H9 (cell line): ENCODE data around the gene KCNA4. TPM values are rescaled to one million over a fixed set of nuclear protein-coding genes. Genes with fewer than 3 reads are reported as not detected.

Source experiments
- DNase-seq: peaks from one replicate; pipeline ENCODE4 v3.0.0-alpha.2; 2017
- H2AFZ ChIP-seq: one replicate; pipeline ENCODE4 v1.6.1; 2013; ENCODE audit warnings: mild to moderate bottlenecking, low read length, control low read depth, moderate library complexity
- H2AK5ac ChIP-seq: 2 replicates; pipeline ENCODE4 v1.6.1; 2013; ENCODE audit warnings: low read length, control low read depth, mixed read lengths; ENCODE audit not compliant: insufficient read length
- H2BK120ac ChIP-seq: one replicate; pipeline ENCODE4 v1.6.1; 2013; ENCODE audit warnings: low read depth, mild to moderate bottlenecking, low read length, control low read depth, inconsistent platforms; ENCODE audit not compliant: poor library complexity, severe bottlenecking
- H2BK12ac ChIP-seq: 2 replicates; pipeline ENCODE4 v1.6.1; 2013; ENCODE audit warnings: low read length, control low read depth, mixed read lengths, low read depth; ENCODE audit not compliant: insufficient read length
- H2BK15ac ChIP-seq: 2 replicates; pipeline ENCODE4 v1.6.1; 2013; ENCODE audit warnings: low read depth, low read length, control low read depth
- H2BK20ac ChIP-seq: one replicate; pipeline ENCODE4 v1.6.1; 2013; ENCODE audit warnings: low read depth, mild to moderate bottlenecking, low read length, control low read depth, inconsistent platforms; ENCODE audit not compliant: poor library complexity, severe bottlenecking
- H2BK5ac ChIP-seq: 2 replicates; pipeline ENCODE4 v1.6.1; 2013; ENCODE audit warnings: low read length, control low read depth, mixed read lengths; ENCODE audit not compliant: insufficient read length
- H3K14ac ChIP-seq: 2 replicates; pipeline ENCODE4 v1.6.1; 2013; ENCODE audit warnings: low read length, control low read depth; ENCODE audit not compliant: insufficient read depth
- H3K18ac ChIP-seq: 2 replicates; pipeline ENCODE4 v1.6.1; 2013; ENCODE audit warnings: low read depth, mild to moderate bottlenecking, mixed read lengths, low read length, control low read depth; ENCODE audit not compliant: insufficient read length
- H3K23ac ChIP-seq: 2 replicates; pipeline ENCODE4 v1.6.1; 2013; ENCODE audit warnings: low read length, control low read depth, mixed read lengths, low read depth; ENCODE audit not compliant: insufficient read length
- H3K23me2 ChIP-seq: 2 replicates; pipeline ENCODE4 v1.6.1; 2013; ENCODE audit warnings: low read depth, mild to moderate bottlenecking, mixed read lengths, low read length, control low read depth; ENCODE audit not compliant: insufficient read length, poor library complexity, severe bottlenecking
- H3K27ac ChIP-seq: 2 replicates; pipeline ENCODE4 v1.5.1; 2013; ENCODE audit warnings: low read length, control low read depth, mixed read lengths, low read depth; ENCODE audit not compliant: insufficient read length
- H3K27me3 ChIP-seq: 2 replicates; pipeline ENCODE4 v1.6.1; 2013; ENCODE audit warnings: low read length, control low read depth, inconsistent platforms; ENCODE audit not compliant: insufficient read depth
- H3K4ac ChIP-seq: 2 replicates; pipeline ENCODE4 v1.6.1; 2013; ENCODE audit warnings: low read depth, mild to moderate bottlenecking, control low read depth, inconsistent platforms, low read length, moderate library complexity
- H3K4me1 ChIP-seq: 2 replicates; pipeline ENCODE4 v1.6.1; 2013; ENCODE audit warnings: low read length, control low read depth, inconsistent platforms; ENCODE audit not compliant: insufficient read depth
- H3K4me2 ChIP-seq: 2 replicates; pipeline ENCODE4 v1.6.1; 2013; ENCODE audit warnings: low read length, control low read depth, mixed read lengths; ENCODE audit not compliant: insufficient read length, insufficient read depth
- H3K56ac ChIP-seq: 2 replicates; pipeline ENCODE4 v1.6.1; 2013; ENCODE audit warnings: low read depth, mild to moderate bottlenecking, mixed read lengths, low read length, control low read depth; ENCODE audit not compliant: insufficient read length
- H3K79me1 ChIP-seq: 2 replicates; pipeline ENCODE4 v1.6.1; 2013; ENCODE audit warnings: low read depth, mild to moderate bottlenecking, moderate library complexity, low read length, control low read depth, inconsistent platforms; ENCODE audit not compliant: insufficient read depth, poor library complexity, severe bottlenecking
- H3K79me2 ChIP-seq: 2 replicates; pipeline ENCODE4 v1.6.1; 2013; ENCODE audit warnings: low read length, control low read depth, inconsistent platforms; ENCODE audit not compliant: insufficient read depth
- H3K9ac ChIP-seq: 2 replicates; pipeline ENCODE4 v1.6.1; 2013; ENCODE audit warnings: low read length, control low read depth, mixed read lengths; ENCODE audit not compliant: insufficient read length; ENCODE audit errors: extremely low read depth
- H3K9me3 ChIP-seq: one replicate; pipeline ENCODE4 v1.6.1; 2013; ENCODE audit warnings: low read depth, low read length, inconsistent platforms; ENCODE audit not compliant: control insufficient read depth
- H3T11ph ChIP-seq: one replicate; pipeline ENCODE4 v1.6.1; 2013; ENCODE audit warnings: mild to moderate bottlenecking, low read length, control low read depth, inconsistent platforms
- H4K20me1 ChIP-seq: one replicate; pipeline ENCODE4 v1.6.1; 2013; ENCODE audit not compliant: control insufficient read depth, insufficient read length, insufficient read depth
- H4K5ac ChIP-seq: 2 replicates; pipeline ENCODE4 v1.6.1; 2013; ENCODE audit warnings: low read depth, mild to moderate bottlenecking, mixed read lengths, low read length, control low read depth; ENCODE audit not compliant: insufficient read length
- H4K8ac ChIP-seq: replicated peaks from 2 replicates; pipeline ENCODE4 v1.6.1; 2013; ENCODE audit warnings: low read length, control low read depth, mixed read lengths, low read depth; ENCODE audit not compliant: insufficient read length
- H4K91ac ChIP-seq: 2 replicates; pipeline ENCODE4 v1.6.1; 2013; ENCODE audit warnings: low read depth, mild to moderate bottlenecking, moderate library complexity, mixed read lengths, low read length, control low read depth; ENCODE audit not compliant: insufficient read length
- H3K27ac Mint-ChIP-seq, 3 experiments: 2 replicates in 2 of 3; 3 replicates in 1 of 3; pipeline ENCODE4 v1.8.0; 2020 to 2021; ENCODE audit warnings: mixed read lengths in 3 of 3, mild to moderate bottlenecking in 1 of 3, moderate library complexity in 1 of 3
- H3K27me3 Mint-ChIP-seq: 2 replicates; pipeline ENCODE4 v1.8.0; 2021; ENCODE audit warnings: low read depth, mild to moderate bottlenecking, moderate library complexity, mixed read lengths
- H3K36me3 Mint-ChIP-seq, 3 experiments: 2 replicates in 2 of 3; 3 replicates in 1 of 3; pipeline ENCODE4 v1.8.0; 2020 to 2021; ENCODE audit warnings: low read depth in 3 of 3, mixed read lengths in 3 of 3; ENCODE audit not compliant: insufficient read depth in 1 of 3
- H3K4me1 Mint-ChIP-seq, 2 experiments: 2 replicates each; pipeline ENCODE4 v1.8.0; 2020; ENCODE audit warnings: mixed read lengths in 2 of 2
- H3K4me3 Mint-ChIP-seq, 2 experiments: 2 replicates in 1 of 2; 3 replicates in 1 of 2; pipeline ENCODE4 v1.8.0; 2020 to 2021; ENCODE audit warnings: mild to moderate bottlenecking in 2 of 2, mixed read lengths in 2 of 2, moderate library complexity in 1 of 2
- H3K9me3 Mint-ChIP-seq, 2 experiments: 2 replicates in 1 of 2; 3 replicates in 1 of 2; pipeline ENCODE4 v1.8.0; 2020; ENCODE audit warnings: mild to moderate bottlenecking in 2 of 2, mixed read lengths in 2 of 2, moderate library complexity in 1 of 2
- CTCF ChIP-seq: fragments of 200-600 bp; sonication (generic); conservative IDR thresholded peaks from 3 replicates; pipeline ENCODE4 v1.8.0; 2021; ENCODE audit warnings: antibody characterized with exemption, mild to moderate bottlenecking
- WGBS: extraction: QIAGEN DNeasy Blood & Tissue Kit; methylation state at CpG from one replicate; pipeline ENCODE4 v1.1.7; 2013; ENCODE audit warnings: missing lambda C conversion rate, low lambda C conversion rate, mixed read lengths; ENCODE audit not compliant: insufficient read length; ENCODE audit errors: extremely low coverage; 5-methylcytosine and 5-hydroxymethylcytosine counted together
- total RNA-seq: library from RNA; stranded (reverse); gene quantifications from 2 replicates; pipeline ENCODE4 v1.2.1, GENCODE V29; 2021

KCNA4 gene
- total RNA-seq, 1 experiment from 2014 or later = not detected

- Histone ChIP-seq H3K56ac (no peak overlapping the region), H3K9me3 (no peaks in the 10 kb centered on the region), H3K23me2 (no peaks in the 10 kb centered on the region), H3T11ph (no peak overlapping the region), H3K14ac (no peak overlapping the region), H2BK120ac (no peak overlapping the region), H3K23ac (no peak overlapping the region), H3K4ac (no peak overlapping the region), H3K79me2 (no peaks in the 10 kb centered on the region), H3K9ac (no peak overlapping the region), H2BK15ac (no peak overlapping the region), H2BK12ac (no peak overlapping the region), H3K27ac (no peak overlapping the region), H3K4me1 (no peaks in the 10 kb centered on the region), H3K79me1 (no peaks in the 10 kb centered on the region), H4K20me1 (no peaks in the 10 kb centered on the region), H4K8ac (no peak overlapping the region), H4K5ac (no peak overlapping the region), H3K4me2 (no peak overlapping the region), H3K18ac (no peak overlapping the region), H4K91ac (no peak overlapping the region), H2BK20ac (no peak overlapping the region), H2AFZ (no peak overlapping the region), H3K27me3 (peaks cover 11% of the 10 kb centered on the region; the same call in 1 of the 2 replicates), H2BK5ac (no peak overlapping the region), H2AK5ac (no peak overlapping the region)
- peaks cover 0 to 4% of the 10 kb centered on the region in 2 experiments; a peak in 2 of 4 replicates for H3K4me1 Mint-ChIP-seq
- TF ChIP-seq CTCF = no peak
- no peak overlapping the region for H3K27ac Mint-ChIP-seq
- no peaks in the 10 kb centered on the region; a peak in 1 of 7 replicates for H3K36me3 Mint-ChIP-seq
- H3K4me3 Mint-ChIP-seq = no peak overlapping the region
- WGBS = no CpG with 5 or more reads among the region's 3 CpGs
- H3K9me3 Mint-ChIP-seq = no peaks in the 10 kb centered on the region
- peaks cover 40% of the 10 kb centered on the region for H3K27me3 Mint-ChIP-seq
- no peak for DNase-seq
These were observed 7.8 kb downstream of the KCNA4 start for GRCh38 chr11:30009060-30009459.
